Loucy (cell line): Measurements from ENCODE around the gene ADAP2.
"Not testable (repeated sequence)": the region's sequence is repeated elsewhere in the genome, so short reads cannot be mapped to it uniquely, and the experiment has no call there.

Experiments used
- H2AFZ ChIP-seq: fragments of 200-600 bp; sonication (generic); 2 replicates; pipeline ENCODE4 v1.6.0; 2016; ENCODE audit warnings: antibody characterized with exemption, mild to moderate bottlenecking, low read length, moderate library complexity
- H3F3A ChIP-seq: fragments of 200-600 bp; 2 replicates; pipeline ENCODE4 v1.6.0; 2016; ENCODE audit warnings: antibody characterized with exemption, low read depth, mild to moderate bottlenecking
- H3K27me3 ChIP-seq: fragments of 200-600 bp; sonication (generic); 2 replicates; pipeline ENCODE4 v1.6.1; 2014; ENCODE audit warnings: low read length, mild to moderate bottlenecking; ENCODE audit not compliant: insufficient read depth, poor library complexity, severe bottlenecking
- H3K36me3 ChIP-seq: fragments of 200-600 bp; sonication (generic); 2 replicates; pipeline ENCODE4 v1.6.1; 2016; ENCODE audit warnings: low read length; ENCODE audit not compliant: insufficient read depth
- H3K4me1 ChIP-seq: fragments of 200-600 bp; sonication (generic); 2 replicates; pipeline ENCODE4 v1.5.1; 2014; ENCODE audit warnings: low read length, mild to moderate bottlenecking; ENCODE audit not compliant: insufficient read depth, poor library complexity, severe bottlenecking
- H3K4me2 ChIP-seq: fragments of 200-600 bp; sonication (generic); 2 replicates; pipeline ENCODE4 v1.6.0; 2014; ENCODE audit warnings: antibody characterized with exemption, low read length, low read depth, mild to moderate bottlenecking; ENCODE audit not compliant: poor library complexity, severe bottlenecking
- H3K4me3 ChIP-seq: fragments of 200-600 bp; sonication (generic); 2 replicates; pipeline ENCODE4 v1.5.1; 2014; ENCODE audit warnings: low read length, mild to moderate bottlenecking, mixed read lengths; ENCODE audit not compliant: poor library complexity, severe bottlenecking
- H3K79me2 ChIP-seq: fragments of 200-600 bp; sonication (generic); 2 replicates; pipeline ENCODE4 v1.6.1; 2014; ENCODE audit warnings: low read length; ENCODE audit not compliant: insufficient read depth
- H3K9ac ChIP-seq: fragments of 200-600 bp; sonication (generic); 2 replicates; pipeline ENCODE4 v1.6.0; 2014; ENCODE audit warnings: mild to moderate bottlenecking, low read depth, low read length, moderate library complexity; ENCODE audit not compliant: poor library complexity, severe bottlenecking
- H3K9me2 ChIP-seq: fragments of 200-600 bp; sonication (generic); replicated peaks from 2 replicates; pipeline ENCODE4 v1.6.1; 2016; ENCODE audit warnings: low read depth, low read length, mixed read lengths
- H3K9me3 ChIP-seq: fragments of 200-600 bp; sonication (generic); 2 replicates; pipeline ENCODE4 v1.6.1; 2014; ENCODE audit warnings: mild to moderate bottlenecking, antibody characterized with exemption, low read length, low read depth; ENCODE audit not compliant: insufficient read depth
- H4K20me1 ChIP-seq: fragments of 200-600 bp; sonication (generic); 2 replicates; pipeline ENCODE4 v1.6.0; 2014; ENCODE audit warnings: antibody characterized with exemption, low read length, mild to moderate bottlenecking; ENCODE audit not compliant: insufficient read depth, poor library complexity, severe bottlenecking
- CTCF ChIP-seq: fragments of 200-600 bp; sonication (generic); conservative IDR thresholded peaks from 2 replicates; pipeline ENCODE4 v1.5.1; 2014; ENCODE audit warnings: mild to moderate bottlenecking, antibody characterized with exemption, low read length
- EZH2phosphoT487 ChIP-seq: fragments of 200-600 bp; IDR thresholded peaks from 2 replicates; pipeline ENCODE4 v1.6.1; 2018; ENCODE audit warnings: antibody characterized with exemption, mild to moderate bottlenecking, moderate library complexity, borderline replicate concordance

The ADAP2 gene

GRCh38 chr17:30908717-30909420 lies 12.9 kb upstream of the ADAP2 start:
- Histone ChIP-seq H3K4me2 (no peak overlapping the region), H3K9me3 (no peaks in the 10 kb centered on the region), H3K9me2 (no peaks in the 10 kb centered on the region), H2AFZ (no peak overlapping the region), H3F3A (no peaks in the 10 kb centered on the region), H4K20me1 (no peaks in the 10 kb centered on the region), H3K79me2 (peaks cover 30% of the 10 kb centered on the region), H3K4me3 (no peak overlapping the region), H3K36me3 (no peaks in the 10 kb centered on the region), H3K27me3 (no peaks in the 10 kb centered on the region), H3K4me1 (peaks cover 16% of the 10 kb centered on the region), H3K9ac (no peak overlapping the region)
- TF ChIP-seq CTCF, result no peak
- TF ChIP-seq EZH2phosphoT487, result no peak

DNA sequence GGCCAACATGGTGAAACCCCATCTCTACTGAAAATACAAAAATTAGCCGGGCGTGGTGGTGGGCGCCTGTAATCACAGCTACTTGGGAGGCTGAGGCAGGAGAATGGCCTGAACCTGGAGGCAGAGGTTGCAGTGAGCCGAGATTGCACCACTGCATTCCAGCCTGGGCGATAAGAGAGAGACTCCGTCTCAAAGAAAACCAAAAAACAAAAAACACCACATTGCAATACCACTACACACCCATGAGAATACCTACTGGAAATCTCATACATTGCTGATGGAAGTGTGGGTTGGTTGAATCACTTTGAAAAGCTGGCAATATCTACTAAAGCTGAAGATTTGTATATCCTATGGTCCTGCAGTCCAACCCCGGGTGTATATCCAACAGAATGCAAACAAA lies 11.6 kb upstream of the ADAP2 start:
- H3K9ac ChIP-seq, H3K9me2 ChIP-seq, H3F3A ChIP-seq, H3K4me3 ChIP-seq, H3K36me3 ChIP-seq, H3K9me3 ChIP-seq, H4K20me1 ChIP-seq, H2AFZ ChIP-seq, H3K4me2 ChIP-seq, H3K27me3 ChIP-seq: not testable (repeated sequence)
- Histone ChIP-seq H3K79me2 (peaks cover 21% of the 10 kb centered on the region), H3K4me1 (peaks cover 16% of the 10 kb centered on the region)

- Histone ChIP-seq H4K20me1 (no peaks in the 10 kb centered on the region), H3K4me3 (no peak overlapping the region), H3K79me2 (no peaks in the 10 kb centered on the region), H3K36me3 (no peaks in the 10 kb centered on the region), H3K9ac (no peak overlapping the region), H3K9me3 (no peaks in the 10 kb centered on the region), H3K4me2 (no peak overlapping the region), H3F3A (no peaks in the 10 kb centered on the region), H3K27me3 (no peaks in the 10 kb centered on the region), H2AFZ (no peak overlapping the region), H3K4me1 (no peaks in the 10 kb centered on the region), H3K9me2 (no peaks in the 10 kb centered on the region)
- TF ChIP-seq EZH2phosphoT487, result no peak
- TF ChIP-seq CTCF, result no peak
Observed at GRCh38 chr17:30913955-30914354, 7.8 kb upstream of the ADAP2 start.
